GM23338 (cell line): ENCODE data around the gene IL23R.

Experiments used
- CREB1 ChIP-seq: fragments of 250-450 bp; sonication (Bioruptor Pico); IDR thresholded peaks from 2 replicates; pipeline ENCODE4 v1.5.0; 2020; ENCODE audit warnings: low read depth, mild to moderate bottlenecking, moderate library complexity
- CTCF ChIP-seq, 2 experiments: fragments of 200-600 bp in 1 of 2; sonication (generic) in 1 of 2; conservative IDR thresholded peaks; 2 replicates each; pipeline versions ENCODE4 v1.5.1 to v1.6.1; 2016 to 2017; ENCODE audit warnings: antibody characterized with exemption in 2 of 2, low read depth in 2 of 2, mild to moderate bottlenecking in 2 of 2, moderate library complexity in 1 of 2

GRCh38 chr1:67165468-67166041, 699 bp upstream of the IL23R start:
- no peak for TF ChIP-seq CTCF (conservative IDR thresholded peaks at IDR 0.05; ENCODE audit: low read depth in 2 of 2)
- no peak for TF ChIP-seq CREB1 (CRISPR knock-in tag)
